ENCODE data around the gene INPP5D. TPM values are rescaled to one million over a fixed set of nuclear protein-coding genes. Genes with fewer than 3 reads are reported as not detected.
"Not testable (repeated sequence)": the region's sequence is repeated elsewhere in the genome, so short reads cannot be mapped to it uniquely, and the experiment has no call there.

The INPP5D gene
- total and polyA plus RNA-seq, 9 donors, result 4.3 to 9.8 (median 6.3) TPM

GRCh38 chr2:233041722-233042323 lies 18.3 kb upstream of the INPP5D start:
- DNase-seq, result no peak
- 84% methylated on average over 9 of the region's 10 CpGs for WGBS (ENCODE audit: insufficient coverage)
- Histone ChIP-seq H3K9me3 (replicated peaks; ENCODE audit: control insufficient read depth, low read depth, low read length) (no peaks in the 10 kb centered on the region), H3K27me3 (ENCODE audit: control insufficient read depth, insufficient read depth, low read length) (no peaks in the 10 kb centered on the region), H3K4me1 (ENCODE audit: control insufficient read depth, insufficient read depth, low read length) (no peaks in the 10 kb centered on the region), H3K36me3 (ENCODE audit: control insufficient read depth, insufficient read depth, low read length) (no peaks in the 10 kb centered on the region), H3K27ac (ENCODE audit: low read length) (no peak overlapping the region), H3K4me3 (ENCODE audit: low read length) (no peak overlapping the region)

GRCh38 chr2:233042549-233042948 lies 17.6 kb upstream of the INPP5D start:
- no peaks in the 10 kb centered on the region for H3K36me3 ChIP-seq (ENCODE audit: control insufficient read depth, insufficient read depth, low read length)
- no peaks in the 10 kb centered on the region for H3K4me1 ChIP-seq (ENCODE audit: control insufficient read depth, insufficient read depth, low read length)
- H3K9me3 ChIP-seq (replicated peaks; ENCODE audit: control insufficient read depth, low read depth, low read length), result no peaks in the 10 kb centered on the region
- no peak for DNase-seq
- H3K4me3 ChIP-seq (ENCODE audit: low read length), result no peak overlapping the region
- H3K27me3 ChIP-seq (ENCODE audit: control insufficient read depth, insufficient read depth, low read length), result no peaks in the 10 kb centered on the region
- WGBS (ENCODE audit: insufficient coverage), result 82% methylated on average over 5 of the region's 9 CpGs
- H3K27ac ChIP-seq (ENCODE audit: low read length), result no peak overlapping the region

- H3K27me3 ChIP-seq (ENCODE audit: control insufficient read depth, insufficient read depth, low read length), result no peaks in the 10 kb centered on the region
- H3K9me3 ChIP-seq (replicated peaks; ENCODE audit: control insufficient read depth, low read depth, low read length), result no peaks in the 10 kb centered on the region
- WGBS (ENCODE audit: insufficient coverage), result 90% methylated on average over 2 of the region's 9 CpGs
- no peak overlapping the region for H3K4me3 ChIP-seq (ENCODE audit: low read length)
- no peak overlapping the region for H3K27ac ChIP-seq (ENCODE audit: low read length)
- peaks cover 8% of the 10 kb centered on the region for H3K4me1 ChIP-seq (ENCODE audit: control insufficient read depth, insufficient read depth, low read length)
- no peak for DNase-seq
- H3K36me3 ChIP-seq (ENCODE audit: control insufficient read depth, insufficient read depth, low read length), result no peaks in the 10 kb centered on the region
Measured at GRCh38 chr2:233044974-233045605, 15.1 kb upstream of the INPP5D start.

GRCh38 chr2:233047206-233047605 lies 12.9 kb upstream of the INPP5D start:
- peaks cover 8% of the 10 kb centered on the region for H3K4me1 ChIP-seq (ENCODE audit: control insufficient read depth, insufficient read depth, low read length)
- H3K9me3 ChIP-seq (replicated peaks; ENCODE audit: control insufficient read depth, low read depth, low read length), result no peaks in the 10 kb centered on the region
- DNase-seq, result no peak
- no peak overlapping the region for H3K4me3 ChIP-seq (ENCODE audit: low read length)
- H3K27ac ChIP-seq (ENCODE audit: low read length), result no peak overlapping the region
- H3K36me3 ChIP-seq (ENCODE audit: control insufficient read depth, insufficient read depth, low read length), result no peaks in the 10 kb centered on the region
- no peaks in the 10 kb centered on the region for H3K27me3 ChIP-seq (ENCODE audit: control insufficient read depth, insufficient read depth, low read length)
- WGBS (ENCODE audit: insufficient coverage), result 79% methylated on average over 3 of the region's 3 CpGs

GRCh38 chr2:233047667-233048066 lies 12.5 kb upstream of the INPP5D start:
- Histone ChIP-seq H3K36me3 (ENCODE audit: control insufficient read depth, insufficient read depth, low read length) (no peaks in the 10 kb centered on the region), H3K27me3 (ENCODE audit: control insufficient read depth, insufficient read depth, low read length) (no peaks in the 10 kb centered on the region), H3K4me3 (ENCODE audit: low read length) (no peak overlapping the region), H3K27ac (ENCODE audit: low read length) (no peak overlapping the region), H3K9me3 (replicated peaks; ENCODE audit: control insufficient read depth, low read depth, low read length) (no peaks in the 10 kb centered on the region), H3K4me1 (ENCODE audit: control insufficient read depth, insufficient read depth, low read length) (peaks cover 8% of the 10 kb centered on the region)
- DNase-seq, result no peak
- 81% methylated on average over 9 of the region's 9 CpGs for WGBS (ENCODE audit: insufficient coverage)

GRCh38 chr2:233048569-233049193 lies 11.5 kb upstream of the INPP5D start:
- 68% methylated on average over 10 of the region's 10 CpGs for WGBS (ENCODE audit: insufficient coverage)
- Histone ChIP-seq H3K4me3 (ENCODE audit: low read length) (no peak overlapping the region), H3K27ac (ENCODE audit: low read length) (no peak overlapping the region), H3K9me3 (replicated peaks; ENCODE audit: control insufficient read depth, low read depth, low read length) (no peaks in the 10 kb centered on the region), H3K36me3 (ENCODE audit: control insufficient read depth, insufficient read depth, low read length) (no peaks in the 10 kb centered on the region), H3K4me1 (ENCODE audit: control insufficient read depth, insufficient read depth, low read length) (peaks cover 8% of the 10 kb centered on the region), H3K27me3 (ENCODE audit: control insufficient read depth, insufficient read depth, low read length) (no peaks in the 10 kb centered on the region)
- DNase-seq, result no peak

GRCh38 chr2:233049194-233049761 lies 10.9 kb upstream of the INPP5D start:
- Histone ChIP-seq H3K9me3 (replicated peaks; ENCODE audit: control insufficient read depth, low read depth, low read length) (no peaks in the 10 kb centered on the region), H3K4me1 (ENCODE audit: control insufficient read depth, insufficient read depth, low read length) (peaks cover 8% of the 10 kb centered on the region), H3K27me3 (ENCODE audit: control insufficient read depth, insufficient read depth, low read length) (no peaks in the 10 kb centered on the region), H3K27ac (ENCODE audit: low read length) (no peak overlapping the region), H3K4me3 (ENCODE audit: low read length) (no peak overlapping the region), H3K36me3 (ENCODE audit: control insufficient read depth, insufficient read depth, low read length) (no peaks in the 10 kb centered on the region)
- peak; percentile 52 for DNase-seq
- 8% methylated on average over 1 of the region's 4 CpGs for WGBS (ENCODE audit: insufficient coverage)

- no peaks in the 10 kb centered on the region for H3K36me3 ChIP-seq (ENCODE audit: control insufficient read depth, insufficient read depth, low read length)
- peaks cover 2% of the 10 kb centered on the region for H3K27me3 ChIP-seq (ENCODE audit: control insufficient read depth, insufficient read depth, low read length)
- no peak overlapping the region for H3K4me3 ChIP-seq (ENCODE audit: low read length)
- peaks cover 8% of the 10 kb centered on the region for H3K4me1 ChIP-seq (ENCODE audit: control insufficient read depth, insufficient read depth, low read length)
- peak; percentile 61 for DNase-seq
- H3K9me3 ChIP-seq (replicated peaks; ENCODE audit: control insufficient read depth, low read depth, low read length), result no peaks in the 10 kb centered on the region
- H3K27ac ChIP-seq (ENCODE audit: low read length), result no peak overlapping the region
- 27% methylated on average over 23 of the region's 24 CpGs for WGBS (ENCODE audit: insufficient coverage)
Measured at GRCh38 chr2:233051241-233052149, 8.6 kb upstream of the INPP5D start.

- not testable (repeated sequence) for H3K27ac ChIP-seq (ENCODE audit: low read length); DNase-seq; H3K4me3 ChIP-seq (ENCODE audit: low read length); H3K27me3 ChIP-seq (ENCODE audit: control insufficient read depth, insufficient read depth, low read length); H3K36me3 ChIP-seq (ENCODE audit: control insufficient read depth, insufficient read depth, low read length); H3K9me3 ChIP-seq (replicated peaks; ENCODE audit: control insufficient read depth, low read depth, low read length)
- no CpG with 5 or more reads among the region's 4 CpGs for WGBS (ENCODE audit: insufficient coverage)
- peaks cover 13% of the 10 kb centered on the region for H3K4me1 ChIP-seq (ENCODE audit: control insufficient read depth, insufficient read depth, low read length)
Measured at GRCh38 chr2:233052517-233052916, 7.6 kb upstream of the INPP5D start.

All from muscle of leg (tissue), 11 donors.